GM19452 (cell line): ENCODE data around the gene GLDN.
"Not testable (repeated sequence)": the region's sequence is repeated elsewhere in the genome, so short reads cannot be mapped to it uniquely, and the experiment has no call there.

ENCODE experiments used
- ATAC-seq: cut with Tn5 transposase; IDR thresholded peaks from one replicate; pipeline ENCODE4 v1.9.1; 2021; ENCODE audit not compliant: unreplicated experiment

GLDN gene

GRCh38 chr15:51386960-51387698, 45.7 kb downstream of the GLDN start:
- no peak for ATAC-seq

GRCh38 chr15:51387699-51388041, 46.2 kb downstream of the GLDN start:
- no peak for ATAC-seq

DNA sequence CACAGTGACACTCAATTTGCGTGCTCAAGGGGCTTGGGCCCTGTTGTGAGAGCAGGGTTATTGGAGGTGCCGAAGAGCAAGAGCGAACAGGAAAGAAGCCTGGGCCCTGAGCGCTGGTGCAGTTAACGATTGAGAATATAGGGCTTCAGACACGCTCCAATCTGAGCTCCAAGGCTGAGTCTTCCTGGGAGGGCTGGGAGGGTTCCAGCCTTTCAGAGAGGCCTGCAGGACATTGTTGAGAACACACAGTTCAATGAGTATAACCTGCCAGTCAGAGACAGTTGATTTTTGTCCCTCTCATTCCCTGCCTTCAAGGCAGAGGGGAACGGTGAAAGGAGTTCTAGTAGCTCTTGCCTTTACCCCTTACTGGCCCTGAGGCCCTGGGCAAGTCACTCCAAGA, 47.3 kb downstream of the GLDN start:
- no peak for ATAC-seq

GRCh38 chr15:51390241-51390965, 48.9 kb downstream of the GLDN start:
- no peak for ATAC-seq

GRCh38 chr15:51390966-51391422, 49.5 kb downstream of the GLDN start:
- no peak for ATAC-seq

GRCh38 chr15:51396921-51397320, 55.5 kb downstream of the GLDN start:
- ATAC-seq: no peak

GRCh38 chr15:51398626-51399025, 57.2 kb downstream of the GLDN start:
- ATAC-seq: no peak

DNA sequence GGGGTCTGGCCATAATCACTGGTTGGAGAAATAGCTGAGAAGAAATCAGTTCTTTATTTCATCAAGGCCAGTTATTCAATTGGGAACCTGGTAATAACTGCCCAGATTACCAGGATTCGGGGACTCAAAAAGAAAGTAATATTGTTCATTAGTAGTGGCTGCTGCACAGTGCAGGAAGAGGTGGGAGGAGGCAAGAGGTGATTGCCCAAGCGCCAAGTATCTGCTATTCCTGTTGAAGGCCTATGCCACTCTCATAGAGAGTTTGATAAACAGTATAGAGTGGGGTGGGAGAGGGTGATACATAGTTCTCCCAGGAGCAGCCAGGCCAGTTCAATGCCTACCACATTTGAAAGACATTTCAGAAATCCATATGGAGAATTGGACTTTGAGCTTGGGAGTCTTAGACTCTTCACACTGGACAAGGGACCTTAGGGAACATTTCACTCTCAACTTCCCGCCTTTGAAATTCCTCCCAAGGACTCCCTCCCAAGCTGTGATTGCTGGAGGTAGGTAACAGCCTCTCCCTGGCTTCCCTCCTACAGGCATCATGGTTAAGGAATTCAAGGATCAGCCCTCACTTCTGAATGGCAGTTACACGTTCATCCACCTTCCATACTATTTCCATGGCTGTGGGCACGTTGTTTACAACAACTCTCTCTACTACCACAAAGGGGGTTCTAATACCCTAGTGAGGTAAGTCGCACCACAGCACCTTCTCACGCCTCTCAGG, 59.8 kb downstream of the GLDN start:
- no peak for ATAC-seq

DNA sequence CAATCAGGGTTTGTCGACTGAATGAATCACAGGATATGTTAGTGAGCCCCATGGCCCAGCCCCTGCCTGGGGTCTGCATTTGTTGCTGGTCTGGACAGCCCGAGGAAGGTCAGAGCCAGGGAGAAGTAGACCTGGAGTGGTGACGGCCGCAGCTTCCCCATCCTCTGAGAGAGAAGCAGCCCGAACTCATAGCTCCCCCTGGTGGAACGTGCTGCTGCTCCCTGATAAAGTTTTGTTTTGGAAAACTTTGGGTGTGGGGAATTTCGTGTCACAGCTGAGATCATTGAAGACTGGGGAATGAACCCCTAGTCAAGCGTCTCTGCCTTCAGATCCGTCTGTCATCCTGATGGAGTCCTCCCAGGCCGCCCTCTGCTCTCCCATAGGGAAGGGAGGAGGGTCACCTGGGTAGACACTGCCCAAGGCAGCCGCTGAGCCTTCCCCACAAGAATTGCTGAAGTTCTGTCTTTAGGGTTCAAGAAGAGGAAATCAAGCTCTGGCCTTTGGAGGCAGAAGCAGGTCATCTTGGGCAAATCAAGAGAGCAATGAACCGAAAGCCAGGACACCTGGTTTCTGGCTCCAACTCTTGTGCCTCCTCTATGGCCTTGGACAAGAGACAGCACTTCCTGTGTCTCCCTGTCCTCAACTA, 60.5 kb downstream of the GLDN start:
- ATAC-seq: no peak

- no peak for ATAC-seq
Observed at GRCh38 chr15:51403072-51403878, 61.8 kb downstream of the GLDN start.

DNA sequence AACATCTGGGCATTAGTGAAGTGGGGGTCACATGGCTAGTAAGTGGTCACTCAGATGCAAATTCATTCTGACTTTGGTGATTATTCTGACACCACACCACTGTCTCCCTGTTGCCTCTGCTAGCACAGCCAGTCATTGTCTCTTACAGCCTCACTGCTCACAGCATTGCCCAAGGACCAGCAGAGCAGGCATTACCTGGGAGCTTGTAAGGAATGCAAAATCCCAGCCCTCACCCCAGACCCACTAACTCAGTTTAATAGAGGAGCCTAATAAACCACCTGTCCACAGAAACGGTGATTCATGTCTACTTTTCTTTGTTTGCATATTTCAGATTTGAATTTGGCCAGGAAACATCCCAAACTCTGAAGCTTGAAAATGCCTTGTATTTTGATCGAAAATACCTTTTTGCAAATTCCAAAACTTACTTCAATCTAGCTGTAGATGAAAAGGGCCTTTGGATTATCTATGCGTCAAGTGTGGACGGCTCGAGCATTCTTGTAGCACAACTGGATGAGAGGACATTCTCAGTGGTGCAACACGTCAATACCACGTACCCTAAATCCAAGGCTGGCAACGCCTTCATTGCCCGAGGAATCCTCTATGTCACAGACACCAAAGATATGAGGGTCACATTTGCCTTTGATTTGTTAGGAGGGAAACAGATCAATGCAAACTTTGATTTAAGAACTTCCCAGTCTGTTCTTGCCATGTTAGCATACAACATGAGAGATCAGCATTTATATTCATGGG, 62.7 kb downstream of the GLDN start:
- ATAC-seq: no peak

DNA sequence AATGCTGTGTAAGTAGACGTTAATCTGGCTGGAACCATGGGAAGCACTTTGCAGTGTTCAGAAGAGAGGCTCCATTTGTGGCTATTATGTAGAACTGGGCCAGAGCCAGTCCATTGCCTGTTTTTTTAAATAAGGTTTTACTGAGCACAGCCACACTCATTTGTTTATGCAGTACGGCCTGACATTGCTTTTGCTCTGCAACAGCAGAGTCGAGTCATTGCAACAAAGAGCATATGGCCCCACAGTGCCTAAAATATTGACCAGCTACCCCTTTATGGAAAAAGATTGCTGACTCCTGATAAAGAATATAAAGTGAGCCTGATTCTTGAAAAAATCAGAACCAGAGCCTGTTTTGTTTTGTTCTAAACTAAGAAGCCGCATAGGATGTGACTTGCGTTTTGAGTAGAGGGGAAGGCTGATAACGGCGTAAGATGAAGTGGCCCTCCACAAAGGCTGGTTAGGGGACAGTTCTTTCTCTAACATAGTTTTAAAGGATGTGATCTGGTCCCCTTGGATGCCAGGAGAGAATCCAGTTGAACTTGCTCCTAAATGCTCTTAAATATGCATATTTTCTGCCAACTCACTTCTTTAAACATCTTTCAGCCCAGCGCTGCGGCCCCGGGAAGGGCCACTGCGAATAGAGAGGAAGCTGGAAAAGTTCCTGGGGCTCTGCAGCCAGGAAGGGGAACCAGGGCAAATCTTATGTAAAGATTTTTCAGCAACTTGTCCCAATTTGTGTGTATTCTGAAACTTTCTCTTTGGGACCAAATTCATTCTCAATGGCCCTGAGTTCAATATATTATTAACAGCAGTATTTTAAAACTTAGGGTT, 64.5 kb downstream of the GLDN start:
- no peak for ATAC-seq

GRCh38 chr15:51414256-51414860, 72.9 kb downstream of the GLDN start:
- ATAC-seq: no peak

DNA sequence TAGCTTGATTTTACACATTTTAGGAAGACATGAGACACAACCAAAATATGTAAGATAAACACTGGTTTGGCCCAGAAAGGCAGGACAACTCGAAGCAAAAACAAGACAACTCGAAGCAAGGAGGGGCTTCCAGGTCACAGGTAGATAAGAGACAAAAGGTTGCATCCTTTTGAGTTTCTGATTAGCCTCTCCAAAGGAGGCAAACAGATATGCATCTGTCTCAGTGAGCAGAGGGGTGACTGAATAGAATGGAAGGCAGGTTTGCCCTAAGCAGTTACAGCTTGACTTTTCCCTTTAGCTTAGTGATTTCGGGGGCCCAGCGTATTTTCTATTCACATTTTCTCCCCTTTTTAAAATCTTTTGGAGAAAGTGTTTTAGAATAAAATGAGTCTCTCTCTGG, 74.7 kb downstream of the GLDN start:
- ATAC-seq: no peak

- not testable (repeated sequence) for ATAC-seq
Observed at GRCh38 chr15:51423040-51423439, 81.6 kb downstream of the GLDN start.

DNA sequence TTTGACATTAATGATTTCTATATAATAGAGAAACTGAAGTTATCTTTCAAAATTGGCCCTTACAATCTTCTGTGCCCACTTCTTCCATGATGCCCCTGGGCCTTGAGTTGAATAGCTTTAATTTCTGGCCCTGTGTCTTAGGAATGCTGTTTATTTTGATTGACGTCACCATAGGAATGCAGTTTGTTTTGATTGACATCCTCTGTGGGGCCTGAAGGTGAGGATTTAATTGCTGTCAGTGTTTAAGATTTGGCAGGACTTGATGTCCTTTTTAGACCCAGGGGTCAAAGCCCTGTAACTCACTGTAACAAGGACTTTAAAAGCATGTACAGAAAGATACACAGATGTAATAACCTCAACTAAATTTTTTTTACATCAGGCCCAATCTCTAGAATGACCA, 83.3 kb downstream of the GLDN start:
- ATAC-seq: no peak

GRCh38 chr15:51425517-51426040, 84.1 kb downstream of the GLDN start:
- ATAC-seq: no peak

DNA sequence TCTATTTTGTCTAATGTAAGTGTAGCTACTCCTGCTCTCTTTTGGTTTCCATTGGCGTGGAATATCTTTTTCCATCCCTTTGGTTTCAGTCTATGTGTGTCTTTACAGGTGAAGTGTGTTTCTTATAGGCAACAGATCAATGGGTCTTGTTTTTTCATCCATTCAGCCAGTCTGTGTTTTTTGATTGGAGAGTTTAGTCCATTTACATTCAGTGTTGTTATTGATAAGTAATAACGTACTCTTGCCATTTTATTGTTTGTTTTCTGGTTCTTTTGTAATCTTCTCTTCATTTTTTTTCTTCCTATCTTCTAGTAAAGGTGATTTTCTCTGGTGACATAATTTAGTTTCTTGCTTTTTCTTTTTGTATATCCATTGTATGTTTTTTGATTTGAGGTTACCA, 97.1 kb downstream of the GLDN start:
- no peak for ATAC-seq
